CD4-positive, alpha-beta T cell (primary cell): ENCODE measurements around the gene PSMD11. TPM values are rescaled to one million over a fixed set of nuclear protein-coding genes. Genes with fewer than 3 reads are reported as not detected.

Experiments
- ATAC-seq: fragments of 200-7000 bp; cut with Tn5 transposase; one replicate; pipeline ENCODE4 v1.10.0; 2022; ENCODE audit warnings: mild to moderate bottlenecking; ENCODE audit not compliant: poor library complexity
- CTCF ChIA-PET: fragments of 350-600 bp; sonication (Branson Sonifier 250); formaldehyde crosslinking; loops from one replicate; lab custom pipeline; 2021; ENCODE audit warnings: antibody characterized with exemption, inconsistent platforms; lab: Charles Lee
- POLR2A ChIA-PET: fragments of 350-600 bp; sonication (Branson Sonifier 250); formaldehyde crosslinking; loops from one replicate; lab custom pipeline; 2021; ENCODE audit warnings: antibody characterized with exemption, inconsistent platforms; lab: Charles Lee
- DNase-seq, 14 experiments: peaks; one replicate each; pipeline ENCODE4 v3.0.0-alpha.2; 2013 to 2020; ENCODE audit warnings: mixed read lengths in 2 of 14
- H3K27ac ChIP-seq, 2 donors: one replicate each; pipeline versions ENCODE4 v1.5.1 to v1.7.0; 2013; ENCODE audit warnings: low read length in 2 of 2, low read depth in 1 of 2, mild to moderate bottlenecking in 1 of 2
- H3K27me3 ChIP-seq, 2 experiments: 1 replicate in 1 of 2; 2 replicates in 1 of 2; pipeline versions ENCODE4 v1.6.1 to v1.7.0; 2013; ENCODE audit warnings: low read length in 2 of 2, control low read depth in 1 of 2, mild to moderate bottlenecking in 1 of 2, moderate library complexity in 1 of 2; ENCODE audit not compliant: insufficient read depth in 2 of 2, control insufficient read depth in 1 of 2
- H3K36me3 ChIP-seq: one replicate; pipeline ENCODE4 v1.6.1; 2013; ENCODE audit warnings: low read length, control low read depth; ENCODE audit not compliant: insufficient read depth
- H3K4me1 ChIP-seq: one replicate; pipeline ENCODE4 v1.6.1; 2013; ENCODE audit warnings: low read length, control low read depth; ENCODE audit not compliant: insufficient read depth
- H3K4me3 ChIP-seq: one replicate; pipeline ENCODE4 v1.5.1; 2013; ENCODE audit warnings: mild to moderate bottlenecking, low read length, moderate library complexity
- H3K9me3 ChIP-seq, 2 experiments: 1 replicate in 1 of 2; 2 replicates in 1 of 2; pipeline versions ENCODE4 v1.6.1 to v1.7.0; 2013; ENCODE audit warnings: low read length in 2 of 2, mild to moderate bottlenecking in 2 of 2, control low read depth in 1 of 2, moderate library complexity in 1 of 2; ENCODE audit not compliant: control insufficient read depth in 1 of 2, insufficient read depth in 1 of 2
- H3K27ac Mint-ChIP-seq: one replicate; pipeline ENCODE4 v1.8.0; 2020; ENCODE audit warnings: mixed read lengths
- H3K27me3 Mint-ChIP-seq: one replicate; pipeline ENCODE4 v1.8.0; 2021; ENCODE audit warnings: mixed read lengths
- H3K36me3 Mint-ChIP-seq: one replicate; pipeline ENCODE4 v1.8.0; 2021; ENCODE audit warnings: low read depth, mixed read lengths
- H3K4me1 Mint-ChIP-seq: one replicate; pipeline ENCODE4 v1.8.0; 2021; ENCODE audit warnings: low read depth, mixed read lengths
- H3K4me3 Mint-ChIP-seq: one replicate; pipeline ENCODE4 v1.8.0; 2020; ENCODE audit warnings: mild to moderate bottlenecking, mixed read lengths
- H3K9me3 Mint-ChIP-seq: one replicate; pipeline ENCODE4 v1.8.0; 2020; ENCODE audit warnings: mixed read lengths
- CTCF ChIP-seq: fragments of 200-600 bp; IDR thresholded peaks from one replicate; pipeline ENCODE4 v1.8.0; 2022; ENCODE audit warnings: antibody characterized with exemption, mild to moderate bottlenecking
- intact Hi-C, 2 experiments: fragments of 100-400 bp; cut with DNase I in 1 of 2; cut with micrococcal nuclease in 1 of 2; formaldehyde crosslinking; loops; one replicate each; pipeline versions ENCODE4 v1.15.1 to v1.9.0; 2023 to 2025; cut with DNase I, micrococcal nuclease
- total RNA-seq, 174 experiments: library from RNA in 2 of 174; stranded (reverse) in 2 of 174; gene quantifications; one replicate each; pipeline ENCODE4 v1.2.3 and lab custom pipeline; 2021 to 2026

The PSMD11 gene
- total RNA-seq, 2 experiments from 2014 or later, result 67.6 to 68.7 TPM

- no peaks in the 10 kb centered on the region for H3K9me3 ChIP-seq
- DNase-seq (no peak), ATAC-seq (no peak)
- Mint-ChIP-seq H3K27ac (no peak overlapping the region), H3K9me3 (no peaks in the 10 kb centered on the region), H3K27me3 (no peaks in the 10 kb centered on the region), H3K36me3 (peaks cover 91% of the 10 kb centered on the region), H3K4me1 (peaks cover 51% of the 10 kb centered on the region), H3K4me3 (no peak overlapping the region)
- POLR2A ChIA-PET, result interaction anchor here (0.8 to 3.0 kb wide), 2 partner anchors 9 to 314 kb away, joined by 3 to 10 read pairs; partner anchors contain the start of gene PSMD11
- intact Hi-C loops, result no loop called here
- H3K27me3 ChIP-seq, result no peaks in the 10 kb centered on the region
- H3K27ac ChIP-seq, result no peak overlapping the region
- CTCF ChIA-PET, result interaction anchor here (1.4 kb wide), 1 partner anchor 9 kb away, joined by 6 read pairs; no protein-coding TSS in a partner anchor
- no peaks in the 10 kb centered on the region for H3K4me1 ChIP-seq
- H3K36me3 ChIP-seq, result peaks cover 80% of the 10 kb centered on the region
- no peak for TF ChIP-seq CTCF
- no peak overlapping the region for H3K4me3 ChIP-seq
Observed at GRCh38 chr17:32453370-32453769, 9.1 kb downstream of the PSMD11 start.

- H3K36me3 ChIP-seq, result peaks cover 70% of the 10 kb centered on the region
Observed at GRCh38 chr17:32458371-32458770, 14.1 kb downstream of the PSMD11 start.

GRCh38 chr17:32460054-32460453 is 15.7 kb downstream of the PSMD11 start:
- Mint-ChIP-seq H3K27me3 (no peaks in the 10 kb centered on the region), H3K9me3 (no peaks in the 10 kb centered on the region), H3K36me3 (peaks cover 84% of the 10 kb centered on the region), H3K27ac (no peak overlapping the region), H3K4me3 (no peak overlapping the region), H3K4me1 (peaks cover 40% of the 10 kb centered on the region)
- Histone ChIP-seq H3K27ac (no peak overlapping the region), H3K4me3 (no peak overlapping the region), H3K4me1 (no peaks in the 10 kb centered on the region), H3K36me3 (peaks cover 67% of the 10 kb centered on the region), H3K9me3 (no peaks in the 10 kb centered on the region), H3K27me3 (no peaks in the 10 kb centered on the region)
- ATAC-seq (no peak), DNase-seq (no peak)
- TF ChIP-seq CTCF, result no peak
- intact Hi-C loops, result loop anchor here in 1 of 2 experiments (2.0 kb wide), 1 partner anchor 295 kb away; no protein-coding TSS in a partner anchor
- CTCF ChIA-PET, result no interaction called here
- POLR2A ChIA-PET, result interaction anchor here (0.6 kb wide), 1 partner anchor 86 kb away, joined by 3 read pairs; no protein-coding TSS in a partner anchor

More at GRCh38 chr17:32458371-32458770, 14.1 kb downstream of the PSMD11 start:
- H3K27ac Mint-ChIP-seq, result peak overlapping the region; percentile 45
- peak overlapping the region; percentile 7 for H3K4me3 Mint-ChIP-seq
- intact Hi-C loops, result no loop called here
- ChIA-PET POLR2A (no interaction called here), CTCF (interaction anchor here (1.5 kb wide), 1 partner anchor 419 kb away, joined by 4 read pairs; the partner anchor contains the start of gene MYO1D)
- H3K4me1 ChIP-seq, result no peaks in the 10 kb centered on the region
- no peak for DNase-seq
- H3K27me3 ChIP-seq, result no peaks in the 10 kb centered on the region
- no peak overlapping the region for H3K4me3 ChIP-seq
- no peak for ATAC-seq
- peaks cover 48% of the 10 kb centered on the region for H3K4me1 Mint-ChIP-seq
- peaks cover 88% of the 10 kb centered on the region for H3K36me3 Mint-ChIP-seq
- no peak overlapping the region for H3K27ac ChIP-seq
- H3K9me3 Mint-ChIP-seq, result no peaks in the 10 kb centered on the region
- H3K27me3 Mint-ChIP-seq, result no peaks in the 10 kb centered on the region
- H3K9me3 ChIP-seq, result no peaks in the 10 kb centered on the region
- no peak for TF ChIP-seq CTCF
